HepG2 (cell line): ENCODE data around the gene TRAPPC12. TPM values are rescaled to one million over a fixed set of nuclear protein-coding genes. Genes with fewer than 3 reads are reported as not detected.
A peak's percentile ranks its signal among the peaks of the same experiment; 100 is the strongest.

Experiments
- AHR ChIP-seq: IDR thresholded peaks from 2 replicates; pipeline ENCODE4 v1.6.1; 2018; ENCODE audit warnings: missing genetic modification reagents, missing compliant biosample characterization
- ATF6 ChIP-seq: sonication (generic); formaldehyde crosslinking; conservative IDR thresholded peaks from 2 replicates; pipeline ENCODE4 v1.4.0; 2020; ENCODE audit warnings: missing genetic modification reagents
- CSRNP1 ChIP-seq: sonication (generic); formaldehyde crosslinking; IDR thresholded peaks from 2 replicates; pipeline ENCODE4 v1.8.1; 2023; ENCODE audit warnings: mild to moderate bottlenecking, missing genetic modification reagents
- E2F2 ChIP-seq: sonication (generic); formaldehyde crosslinking; IDR thresholded peaks from 2 replicates; pipeline ENCODE4 v1.4.0; 2020; ENCODE audit warnings: missing genetic modification reagents, borderline replicate concordance
- HOMEZ ChIP-seq: IDR thresholded peaks from 2 replicates; pipeline ENCODE4 v1.6.1; 2016; ENCODE audit warnings: low read depth
- MED8 ChIP-seq: sonication (generic); formaldehyde crosslinking; IDR thresholded peaks from 2 replicates; pipeline ENCODE4 v1.8.1; 2023; ENCODE audit warnings: mild to moderate bottlenecking, missing genetic modification reagents; ENCODE audit not compliant: insufficient replicate concordance
- NR2F6 ChIP-seq, 2 experiments: IDR thresholded peaks; 2 replicates each; pipeline ENCODE4 v1.6.1; 2016; ENCODE audit warnings: antibody characterized with exemption in 1 of 2, mild to moderate bottlenecking in 1 of 2
- POLR2AphosphoS5 ChIP-seq: IDR thresholded peaks from 2 replicates; pipeline ENCODE4 v1.6.1; 2012; ENCODE audit warnings: low read depth, low read length
- RAD51 ChIP-seq: fragments of 450-650 bp; IDR thresholded peaks from 2 replicates; pipeline ENCODE4 v1.6.1; 2016; ENCODE audit warnings: borderline replicate concordance
- SP4 ChIP-seq: sonication (generic); formaldehyde crosslinking; IDR thresholded peaks from 2 replicates; pipeline ENCODE4 v1.8.1; 2023; ENCODE audit warnings: mild to moderate bottlenecking, missing genetic modification reagents
- ZMYM3 ChIP-seq: sonication (generic); formaldehyde crosslinking; IDR thresholded peaks from 2 replicates; pipeline ENCODE4 v1.5.1; 2020; ENCODE audit warnings: mild to moderate bottlenecking, missing genetic modification reagents
- ZNF329 ChIP-seq: sonication (generic); formaldehyde crosslinking; IDR thresholded peaks from 2 replicates; pipeline ENCODE4 v1.9.0; 2021; ENCODE audit warnings: low read depth, mild to moderate bottlenecking, missing genetic modification reagents
- ZNF800 ChIP-seq: sonication (generic); formaldehyde crosslinking; IDR thresholded peaks from 2 replicates; pipeline ENCODE4 v1.4.0; 2020; ENCODE audit warnings: missing genetic modification reagents
- ZNF83 ChIP-seq: sonication (generic); formaldehyde crosslinking; IDR thresholded peaks from 2 replicates; pipeline ENCODE4 v1.4.0; 2020; ENCODE audit warnings: missing genetic modification reagents, mild to moderate bottlenecking, borderline replicate concordance
- ZSCAN31 ChIP-seq: sonication (generic); formaldehyde crosslinking; IDR thresholded peaks from 2 replicates; pipeline ENCODE4 v1.5.0; 2020; ENCODE audit warnings: low read depth, mild to moderate bottlenecking, missing genetic modification reagents
- polyA plus RNA-seq, 8 experiments: library from polyadenylated mRNA; depleted of rRNA in 3 of 8; stranded (reverse) in 7 of 8; unstranded in 1 of 8; fragments of >200 nt; fragmentation: Illumina TruSeq in 4 of 8; extraction: Trizol in 4 of 8; gene quantifications; 2 replicates each; pipeline versions ENCODE4 v1.2.1 to v1.2.3, GENCODE V29; 2011 to 2016; ENCODE audit warnings: low read depth in 4 of 8, missing spikeins in 1 of 8, mixed read lengths in 1 of 8; ENCODE audit not compliant: insufficient read depth in 1 of 8
- total RNA-seq, 5 experiments: library from RNA; depleted of rRNA; stranded (reverse); fragments of >200 nt; fragmentation: Illumina TruSeq; extraction: Trizol; gene quantifications; 2 replicates each; pipeline ENCODE4 v1.2.3, GENCODE V29; 2016; ENCODE audit warnings: low read depth in 1 of 5

Gene TRAPPC12
- total and polyA plus RNA-seq, 2 of the 13 experiments (the other 11 are each of a cell fraction or from before 2014, with no cell fraction given) = 46.4 to 97.7 TPM

GRCh38 chr2:3423492-3424170, 44.1 kb downstream of the TRAPPC12 start (continued):
- no peak for TF ChIP-seq ATF6 (CRISPR knock-in tag)
- TF ChIP-seq POLR2AphosphoS5 = no peak
- TF ChIP-seq MED8 (CRISPR knock-in tag) = no peak
- no peak for TF ChIP-seq ZNF800 (CRISPR knock-in tag)
- TF ChIP-seq E2F2 (CRISPR knock-in tag) = no peak
- peak; percentile 8; the same call in 1 of the 2 replicates for TF ChIP-seq SP4 (CRISPR knock-in tag)
- no peak for TF ChIP-seq ZMYM3
- TF ChIP-seq HOMEZ = 0 out of 2 replicates have a peak, but pooled peaks have one; percentile 45
- no peak for TF ChIP-seq ZNF329 (CRISPR knock-in tag)
- TF ChIP-seq AHR (CRISPR knock-in tag) = 0 out of 2 replicates have a peak, but pooled peaks have one; percentile 69
- TF ChIP-seq CSRNP1 (CRISPR knock-in tag) = no peak
- no peak for TF ChIP-seq ZNF83 (CRISPR knock-in tag)
- TF ChIP-seq NR2F6 (IDR thresholded peaks at IDR 0.05) = no peak
- TF ChIP-seq NR2F6 (CRISPR knock-in tag; IDR thresholded peaks at IDR 0.05) = peak; percentile 27; the same call in 1 of the 2 replicates
- TF ChIP-seq ZSCAN31 (CRISPR knock-in tag) = no peak
- TF ChIP-seq RAD51 = no peak
